Measurements from ENCODE around the gene PCP4L1. TPM values are rescaled to one million over a fixed set of nuclear protein-coding genes. Genes with fewer than 3 reads are reported as not detected.
"Not testable (repeated sequence)": the region's sequence is repeated elsewhere in the genome, so short reads cannot be mapped to it uniquely, and the experiment has no call there.

The PCP4L1 gene
- total RNA-seq, 1 experiment from 2014 or later = not detected

DNA sequence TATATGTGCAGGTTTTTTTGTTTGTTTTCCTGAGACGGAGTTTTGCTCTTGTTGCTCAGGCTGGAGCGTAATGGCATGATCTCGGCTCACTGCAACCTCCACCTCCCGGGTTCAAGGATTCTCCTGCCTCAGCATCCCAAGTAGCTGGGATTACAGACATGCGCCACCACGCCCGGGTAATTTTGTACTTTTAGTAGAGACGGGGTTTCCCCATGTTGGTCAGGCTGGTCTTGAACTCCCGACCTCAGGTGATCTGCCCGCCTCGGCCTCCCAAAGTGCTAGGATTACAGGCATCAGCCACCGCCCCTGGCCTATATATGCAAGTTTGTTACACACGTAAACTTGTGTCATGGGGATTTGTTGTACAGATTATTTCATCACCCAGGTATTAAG, 33.9 kb upstream of the PCP4L1 start:
- H3K4me3 ChIP-seq; H3K27me3 ChIP-seq (replicated peaks); H3K27ac ChIP-seq; H3K9me3 ChIP-seq (replicated peaks); DNase-seq (ENCODE audit: low read depth in 1 of 2, low spot score in 2 of 2): not testable (repeated sequence)
- H3K36me3 ChIP-seq = peaks cover 21% of the 10 kb centered on the region
- peaks cover 16% of the 10 kb centered on the region for H3K4me1 ChIP-seq (replicated peaks)

DNA sequence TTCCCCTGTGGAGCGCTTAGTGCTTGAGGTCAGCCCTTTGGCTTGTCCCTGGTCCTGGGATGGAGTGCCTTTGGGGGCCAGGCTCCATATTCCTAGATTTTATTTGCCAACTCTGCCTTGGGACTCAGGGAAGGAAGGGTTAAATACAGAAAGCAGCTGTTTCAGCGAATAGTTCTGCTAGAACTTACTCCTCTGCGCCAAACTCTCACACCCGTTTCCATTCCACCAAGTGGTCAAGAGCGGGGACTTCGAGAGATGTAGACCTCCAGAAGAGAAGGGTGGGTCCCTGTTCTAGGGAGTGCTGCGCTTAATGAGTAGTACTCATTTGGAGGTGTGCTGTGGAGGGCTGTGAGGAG, 33.4 kb upstream of the PCP4L1 start:
- Histone ChIP-seq H3K27ac (no peak overlapping the region), H3K36me3 (peaks cover 24% of the 10 kb centered on the region), H3K9me3 (replicated peaks) (no peaks in the 10 kb centered on the region), H3K27me3 (replicated peaks) (no peaks in the 10 kb centered on the region), H3K4me3 (no peak overlapping the region), H3K4me1 (replicated peaks) (peaks cover 16% of the 10 kb centered on the region)
- DNase-seq (ENCODE audit: low read depth in 1 of 2, low spot score in 2 of 2) = no peak

DNA sequence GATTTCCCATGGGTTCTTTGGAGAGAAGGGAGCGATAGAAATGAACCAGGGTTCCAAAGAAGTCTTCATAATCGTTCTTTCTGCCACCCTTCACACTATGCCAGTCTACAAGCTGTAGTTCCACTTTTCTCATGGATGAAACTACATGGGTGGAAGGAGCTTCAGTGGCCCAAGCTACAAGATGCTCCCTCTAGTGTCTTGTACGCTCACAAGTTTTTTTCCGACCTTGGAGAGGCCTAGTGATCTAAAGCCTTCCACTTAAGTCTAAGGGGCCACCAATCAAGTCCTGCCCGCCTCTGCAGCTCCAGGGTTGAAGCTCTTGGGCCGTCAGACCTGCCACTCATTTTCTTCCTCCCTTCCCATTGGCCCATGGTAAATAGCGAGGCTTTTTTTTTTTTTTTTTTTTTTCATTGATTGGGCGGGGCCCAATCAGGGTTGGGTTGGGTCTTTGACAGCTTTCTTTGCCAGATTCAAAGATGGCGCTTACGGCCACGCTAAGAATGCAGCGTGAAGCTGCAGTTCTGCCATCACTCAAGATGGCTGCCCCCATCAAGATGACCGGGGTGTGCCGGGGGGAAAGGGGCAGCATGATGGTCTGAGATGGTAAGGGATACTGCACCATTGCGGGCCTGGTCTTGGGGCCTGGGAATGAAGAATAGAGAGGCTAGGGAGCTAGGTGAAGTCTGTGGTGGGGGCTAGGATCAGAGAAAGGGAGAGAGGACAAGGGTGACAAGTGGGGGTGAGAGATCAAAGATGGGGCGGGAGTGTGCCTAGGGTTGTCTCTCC, 32.8 kb upstream of the PCP4L1 start, which contains the start of gene TOMM40L:
Gene TOMM40L (plus strand): TSS at position 527 of the 786 bp plus-strand sequence. CDS start 430 bp downstream, outside the sequence.
- H3K4me3 ChIP-seq = peak within 1 kb of the TSS; percentile 55
- H3K36me3 ChIP-seq = peaks cover 25% of the 10 kb centered on the region
- H3K27ac ChIP-seq = peak within 1 kb of the TSS; percentile 48; the same call in 1 of the 2 replicates
- peak; percentile 97 to 99 for DNase-seq (ENCODE audit: low read depth in 1 of 2, low spot score in 2 of 2)
- H3K4me1 ChIP-seq (replicated peaks) = peaks cover 16% of the 10 kb centered on the region
- no peaks in the 10 kb centered on the region for H3K9me3 ChIP-seq (replicated peaks)
- no peaks in the 10 kb centered on the region for H3K27me3 ChIP-seq (replicated peaks)

DNA sequence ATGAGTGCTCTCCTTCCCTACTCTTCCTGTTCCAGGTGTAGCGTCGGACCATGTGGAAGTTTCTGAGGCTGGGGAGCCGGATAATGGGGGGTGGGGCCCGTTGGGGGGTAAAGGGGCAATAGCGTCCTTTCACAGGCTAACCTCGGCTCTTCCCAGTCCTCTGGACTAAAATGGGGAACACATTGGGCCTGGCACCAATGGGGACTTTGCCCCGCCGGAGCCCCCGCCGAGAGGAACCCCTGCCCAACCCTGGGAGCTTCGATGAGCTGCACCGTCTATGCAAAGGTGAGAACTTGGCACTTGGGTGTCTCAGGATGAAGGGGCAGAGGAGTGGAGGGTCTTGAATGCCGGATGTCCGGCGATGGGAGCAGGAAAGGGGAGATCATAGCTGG, 32.2 kb upstream of the PCP4L1 start:
- Histone ChIP-seq H3K4me3 (peak overlapping the region; percentile 55), H3K36me3 (peaks cover 25% of the 10 kb centered on the region), H3K27me3 (replicated peaks) (no peaks in the 10 kb centered on the region), H3K4me1 (replicated peaks) (peaks cover 16% of the 10 kb centered on the region), H3K27ac (peak overlapping the region; percentile 48; the same call in 1 of the 2 replicates), H3K9me3 (replicated peaks) (no peaks in the 10 kb centered on the region)
- DNase-seq (ENCODE audit: low read depth in 1 of 2, low spot score in 2 of 2) = no peak

DNA sequence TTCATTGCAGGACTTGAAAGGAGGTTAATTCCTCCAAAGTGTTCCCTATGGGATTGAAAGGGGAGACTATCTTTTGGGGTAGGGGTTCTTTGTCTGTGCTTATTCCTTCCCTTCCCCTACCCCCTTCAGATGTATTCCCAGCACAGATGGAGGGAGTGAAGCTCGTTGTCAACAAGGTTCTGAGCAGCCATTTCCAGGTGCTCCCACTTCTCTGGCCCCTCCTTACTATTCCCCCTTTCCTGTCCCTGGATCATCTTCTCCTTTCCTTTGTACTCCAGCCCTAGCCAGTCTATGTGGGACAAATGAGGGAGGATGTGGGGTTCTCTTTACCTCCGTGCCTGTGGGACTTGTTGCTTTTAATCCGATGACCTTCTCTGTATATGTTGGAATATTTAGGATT, 31.8 kb upstream of the PCP4L1 start:
- H3K9me3 ChIP-seq (replicated peaks) = no peaks in the 10 kb centered on the region
- peak overlapping the region; percentile 55 for H3K4me3 ChIP-seq
- peaks cover 25% of the 10 kb centered on the region for H3K36me3 ChIP-seq
- H3K27ac ChIP-seq = no peak overlapping the region
- DNase-seq (ENCODE audit: low read depth in 1 of 2, low spot score in 2 of 2) = no peak
- H3K4me1 ChIP-seq (replicated peaks) = peaks cover 16% of the 10 kb centered on the region
- H3K27me3 ChIP-seq (replicated peaks) = no peaks in the 10 kb centered on the region

DNA sequence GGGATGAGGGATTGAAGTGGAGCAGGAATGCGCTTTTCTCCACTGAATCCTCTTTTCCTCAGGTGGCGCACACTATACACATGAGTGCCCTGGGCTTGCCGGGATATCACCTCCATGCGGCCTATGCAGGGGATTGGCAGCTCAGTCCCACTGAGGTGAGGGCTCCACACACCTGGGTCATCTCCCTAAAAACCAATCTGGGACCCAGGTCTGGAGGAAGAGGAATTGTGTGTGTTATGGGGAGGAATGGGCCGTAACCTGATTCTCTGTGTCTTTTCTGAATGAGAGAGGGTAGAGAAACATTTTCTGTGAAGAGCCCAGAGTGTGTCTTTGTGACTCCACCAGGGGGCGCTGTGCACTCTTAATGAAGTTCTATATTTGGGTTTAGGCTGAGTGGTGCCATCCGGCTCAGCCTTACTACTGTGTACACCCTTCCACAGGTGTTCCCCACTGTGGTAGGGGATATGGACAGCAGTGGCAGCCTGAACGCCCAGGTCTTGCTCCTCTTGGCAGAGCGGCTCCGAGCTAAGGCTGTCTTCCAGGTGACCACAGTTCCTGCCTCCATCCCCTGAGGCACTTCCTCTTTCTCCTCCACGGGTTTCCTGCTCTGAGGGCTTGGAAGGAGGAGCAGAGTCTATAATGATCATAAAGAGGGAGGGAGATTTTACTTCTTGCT, 31.2 kb upstream of the PCP4L1 start:
- Histone ChIP-seq H3K4me1 (replicated peaks) (peaks cover 16% of the 10 kb centered on the region), H3K27me3 (replicated peaks) (no peaks in the 10 kb centered on the region), H3K27ac (no peak overlapping the region), H3K4me3 (no peak overlapping the region), H3K36me3 (peaks cover 25% of the 10 kb centered on the region), H3K9me3 (replicated peaks) (no peaks in the 10 kb centered on the region)
- DNase-seq (ENCODE audit: low read depth in 1 of 2, low spot score in 2 of 2) = peak; percentile 62 to 79

DNA sequence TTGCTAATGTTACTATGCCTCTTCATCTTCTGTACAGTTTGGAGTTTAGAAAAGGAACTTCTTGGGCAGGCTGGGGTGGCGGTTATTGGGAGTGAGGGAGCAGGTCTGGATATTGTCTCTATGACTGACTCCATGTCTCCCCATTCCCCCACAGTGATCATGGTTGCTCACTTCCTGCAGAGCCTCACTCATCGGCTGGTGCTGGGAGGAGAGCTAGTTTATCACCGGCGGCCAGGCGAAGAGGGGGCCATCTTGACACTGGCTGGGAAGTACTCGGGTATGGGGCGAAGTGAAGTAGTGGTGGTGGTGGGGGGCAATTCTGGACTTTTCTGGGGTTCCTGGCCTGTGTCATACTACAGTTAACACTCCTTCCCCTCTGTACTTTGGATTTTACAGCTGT, 30.5 kb upstream of the PCP4L1 start:
- no peaks in the 10 kb centered on the region for H3K9me3 ChIP-seq (replicated peaks)
- no peak overlapping the region for H3K4me3 ChIP-seq
- H3K27me3 ChIP-seq (replicated peaks) = no peaks in the 10 kb centered on the region
- peaks cover 16% of the 10 kb centered on the region for H3K4me1 ChIP-seq (replicated peaks)
- DNase-seq (ENCODE audit: low read depth in 1 of 2, low spot score in 2 of 2) = no peak
- H3K27ac ChIP-seq = no peak overlapping the region
- peaks cover 25% of the 10 kb centered on the region for H3K36me3 ChIP-seq

DNA sequence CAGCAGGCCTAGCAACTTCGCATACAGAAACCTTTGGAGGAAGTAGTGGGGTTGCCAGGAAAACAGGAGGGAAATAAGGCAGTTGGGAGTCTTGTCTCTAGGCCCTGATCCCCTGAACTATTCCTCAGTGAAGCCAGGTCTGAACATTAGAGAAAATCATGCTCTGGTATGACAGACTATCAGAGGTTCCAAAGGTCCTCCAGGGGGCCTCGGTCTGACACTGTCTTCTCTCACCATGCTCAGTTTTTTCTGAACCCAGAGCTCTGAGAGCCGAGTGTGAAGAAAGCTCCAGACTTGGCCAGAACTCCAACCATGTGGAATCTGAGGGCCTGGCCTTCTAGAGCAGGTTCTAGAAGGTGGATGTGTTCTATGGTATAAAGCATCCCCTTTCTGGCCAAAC, 28.6 kb upstream of the PCP4L1 start:
- Histone ChIP-seq H3K27me3 (replicated peaks) (no peaks in the 10 kb centered on the region), H3K9me3 (replicated peaks) (no peaks in the 10 kb centered on the region), H3K4me3 (no peak overlapping the region), H3K27ac (no peak overlapping the region), H3K4me1 (replicated peaks) (peaks cover 16% of the 10 kb centered on the region), H3K36me3 (peaks cover 25% of the 10 kb centered on the region)
- DNase-seq (ENCODE audit: low read depth in 1 of 2, low spot score in 2 of 2) = no peak

DNA sequence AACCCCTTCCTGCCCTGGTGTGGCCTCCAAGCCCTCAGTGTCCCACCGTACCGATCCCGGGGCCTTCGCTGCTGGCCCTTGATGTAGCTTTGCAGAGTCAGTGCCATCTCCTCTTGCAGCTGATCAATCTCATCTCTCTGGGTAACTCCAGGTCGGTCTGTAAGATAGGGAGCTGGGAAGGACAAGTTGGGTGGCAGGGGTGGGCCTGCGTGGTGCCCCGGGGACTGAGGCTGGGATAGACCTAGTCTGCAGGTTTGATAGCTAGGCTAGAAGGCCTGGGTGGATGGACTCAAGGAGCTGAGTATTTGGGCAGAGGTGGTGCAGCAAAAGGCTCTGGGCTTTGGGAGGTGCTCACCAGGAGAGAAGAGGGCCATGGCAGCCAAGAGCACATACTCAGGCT, 27.8 kb upstream of the PCP4L1 start:
- Histone ChIP-seq H3K4me1 (replicated peaks) (peaks cover 13% of the 10 kb centered on the region), H3K9me3 (replicated peaks) (no peaks in the 10 kb centered on the region), H3K27me3 (replicated peaks) (no peaks in the 10 kb centered on the region), H3K4me3 (no peak overlapping the region), H3K27ac (no peak overlapping the region), H3K36me3 (peaks cover 25% of the 10 kb centered on the region)
- DNase-seq (ENCODE audit: low read depth in 1 of 2, low spot score in 2 of 2) = no peak

DNA sequence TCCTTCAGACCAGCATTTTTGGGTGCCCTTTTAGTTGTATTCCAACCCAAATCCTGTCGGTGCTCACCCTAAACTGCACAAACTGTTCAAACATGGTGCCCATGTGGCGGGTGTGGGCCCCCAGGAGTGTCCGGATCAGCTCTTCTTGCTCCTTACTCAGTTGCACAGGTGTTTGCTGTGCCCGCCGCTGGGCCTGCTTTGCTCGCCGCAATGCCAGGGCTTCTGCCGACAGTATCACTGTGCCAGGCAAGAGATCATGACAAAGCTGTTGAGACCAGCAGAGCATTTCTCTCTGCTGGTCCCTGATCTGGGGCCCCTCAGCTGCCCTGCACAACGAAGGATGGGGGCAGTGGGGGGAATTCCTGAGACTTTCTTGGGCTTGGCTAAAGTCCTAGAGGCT, 25.4 kb upstream of the PCP4L1 start:
- H3K27ac ChIP-seq = no peak overlapping the region
- no peak for DNase-seq (ENCODE audit: low read depth in 1 of 2, low spot score in 2 of 2)
- no peaks in the 10 kb centered on the region for H3K27me3 ChIP-seq (replicated peaks)
- no peak overlapping the region for H3K4me3 ChIP-seq
- peaks cover 19% of the 10 kb centered on the region for H3K36me3 ChIP-seq
- H3K9me3 ChIP-seq (replicated peaks) = no peaks in the 10 kb centered on the region
- no peaks in the 10 kb centered on the region for H3K4me1 ChIP-seq (replicated peaks)

DNA sequence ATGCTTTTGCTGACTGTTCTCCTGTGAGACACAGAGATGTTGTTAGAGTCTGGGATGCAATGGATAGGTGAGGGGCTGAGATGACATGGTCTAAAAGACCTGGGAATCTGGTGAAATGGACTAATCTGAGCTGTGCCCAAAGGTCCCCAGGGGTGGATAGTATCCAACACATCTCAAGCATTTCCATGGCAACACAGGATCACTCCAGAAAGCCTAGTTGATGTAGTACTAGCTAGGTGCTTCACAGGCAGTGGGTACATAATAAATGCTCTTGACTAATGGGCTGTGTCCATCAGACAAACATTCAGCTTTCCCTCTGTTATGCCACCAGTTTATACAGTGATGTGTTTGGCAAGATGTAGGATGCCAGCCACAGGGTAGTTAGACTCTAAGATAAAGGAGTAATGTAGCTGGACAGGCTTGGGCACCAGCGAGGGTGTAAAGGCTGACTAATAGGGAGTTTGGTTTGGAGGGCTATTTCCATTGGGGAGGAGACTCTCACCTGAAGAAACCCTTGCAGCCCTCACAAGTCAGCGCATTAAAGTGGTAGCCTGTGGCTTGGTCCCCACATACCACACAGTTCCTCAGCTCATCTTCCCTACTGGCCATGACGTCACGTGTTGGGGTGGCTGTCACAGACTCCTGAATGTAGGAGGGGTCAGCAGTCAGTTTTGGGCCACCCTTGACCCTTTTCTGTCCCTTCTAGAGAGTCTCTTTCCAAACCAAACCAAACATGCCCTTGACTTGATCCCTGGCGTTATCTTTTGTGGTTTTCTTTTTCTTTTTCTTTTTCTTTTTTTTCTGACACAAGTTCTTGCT, 22.4 kb upstream of the PCP4L1 start:
- Histone ChIP-seq H3K4me3 (no peak overlapping the region), H3K27me3 (replicated peaks) (peaks cover 8% of the 10 kb centered on the region; the same call in 1 of the 2 replicates), H3K9me3 (replicated peaks) (no peaks in the 10 kb centered on the region), H3K36me3 (no peaks in the 10 kb centered on the region), H3K4me1 (replicated peaks) (no peaks in the 10 kb centered on the region), H3K27ac (no peak overlapping the region)
- no peak for DNase-seq (ENCODE audit: low read depth in 1 of 2, low spot score in 2 of 2)

DNA sequence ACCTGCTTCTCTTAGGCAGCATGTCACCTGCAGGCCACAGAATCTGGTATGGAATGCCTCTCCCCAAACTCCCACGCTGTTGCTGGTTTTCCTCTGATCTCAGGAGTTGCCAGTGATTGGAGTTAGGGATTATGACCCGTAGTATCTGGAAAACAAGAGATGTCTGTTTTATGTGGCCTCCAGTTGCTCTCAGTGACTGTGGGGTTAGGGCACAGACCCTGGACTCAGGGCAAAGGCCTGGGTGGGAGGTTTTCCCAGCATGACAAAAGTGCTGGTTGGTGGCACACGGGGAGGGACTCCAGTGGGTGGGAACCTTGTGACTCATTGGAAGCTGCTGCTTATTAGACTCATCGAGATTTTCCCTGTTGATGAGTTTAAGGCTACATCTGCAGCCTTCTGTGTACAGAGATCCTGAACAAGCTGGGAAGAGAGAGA, 20.5 kb upstream of the PCP4L1 start, which contains the start of gene NR1I3:
Gene NR1I3 (minus strand): TSS at position 165 of the 435 bp plus-strand sequence. CDS start 1,638 bp downstream, outside the sequence.
- H3K36me3 ChIP-seq = no peaks in the 10 kb centered on the region
- H3K27me3 ChIP-seq (replicated peaks) = peaks cover 8% of the 10 kb centered on the region; the same call in 1 of the 2 replicates
- no peak within 1 kb of the TSS for H3K27ac ChIP-seq
- no peaks in the 10 kb centered on the region for H3K9me3 ChIP-seq (replicated peaks)
- no peaks in the 10 kb centered on the region for H3K4me1 ChIP-seq (replicated peaks)
- H3K4me3 ChIP-seq = no peak within 1 kb of the TSS
- no peak for DNase-seq (ENCODE audit: low read depth in 1 of 2, low spot score in 2 of 2)

DNA sequence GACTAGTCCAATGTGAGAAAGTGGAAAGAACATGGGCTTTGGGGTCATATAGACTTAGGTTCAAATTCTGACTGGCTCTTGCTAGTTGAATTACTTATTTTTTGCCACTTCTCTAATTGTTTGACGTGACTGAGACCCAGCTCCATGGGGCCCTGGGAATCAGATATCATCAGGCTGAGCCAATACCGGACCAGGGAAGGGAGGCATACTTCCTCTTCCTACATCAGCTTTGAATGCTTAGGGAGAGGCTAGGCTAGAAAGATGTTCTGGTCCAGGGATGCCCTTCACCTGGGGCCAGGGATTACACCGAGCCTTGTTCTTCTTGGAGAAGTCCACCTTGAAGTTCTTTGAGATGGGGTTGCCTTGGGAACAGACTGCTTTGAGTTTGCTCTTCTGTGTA, 16.9 kb upstream of the PCP4L1 start:
- no peak for DNase-seq (ENCODE audit: low read depth in 1 of 2, low spot score in 2 of 2)
- H3K4me3 ChIP-seq = no peak overlapping the region
- H3K4me1 ChIP-seq (replicated peaks) = no peaks in the 10 kb centered on the region
- no peaks in the 10 kb centered on the region for H3K9me3 ChIP-seq (replicated peaks)
- H3K36me3 ChIP-seq = no peaks in the 10 kb centered on the region
- H3K27ac ChIP-seq = no peak overlapping the region
- H3K27me3 ChIP-seq (replicated peaks) = peaks cover 8% of the 10 kb centered on the region; the same call in 1 of the 2 replicates

Measured in SJSA1 (cell line).